Stimulated activated CD4-positive, alpha-beta T cell treated with anti-CD3 and anti-CD28 coated beads, TNF-alpha, amount 100 ng/mL, for 1 hour (primary cell): ENCODE data around the gene RABGEF1.
"Not testable (repeated sequence)": the region's sequence is repeated elsewhere in the genome, so short reads cannot be mapped to it uniquely, and the experiment has no call there.

Source experiments
- DNase-seq, 3 donors: peaks; one replicate each; pipeline ENCODE4 v3.0.0-alpha.2; 2020; ENCODE audit warnings: low read depth in 3 of 3, low spot score in 1 of 3

Gene RABGEF1

GRCh38 chr7:66764905-66765304 is 24.4 kb downstream of the RABGEF1 start:
- DNase-seq = not testable (repeated sequence)

- not testable (repeated sequence) for DNase-seq
These were observed 24.9 kb downstream of the RABGEF1 start for GRCh38 chr7:66765322-66766025.

- no peak for DNase-seq
These were observed 25.5 kb downstream of the RABGEF1 start for GRCh38 chr7:66766041-66766440.

DNA sequence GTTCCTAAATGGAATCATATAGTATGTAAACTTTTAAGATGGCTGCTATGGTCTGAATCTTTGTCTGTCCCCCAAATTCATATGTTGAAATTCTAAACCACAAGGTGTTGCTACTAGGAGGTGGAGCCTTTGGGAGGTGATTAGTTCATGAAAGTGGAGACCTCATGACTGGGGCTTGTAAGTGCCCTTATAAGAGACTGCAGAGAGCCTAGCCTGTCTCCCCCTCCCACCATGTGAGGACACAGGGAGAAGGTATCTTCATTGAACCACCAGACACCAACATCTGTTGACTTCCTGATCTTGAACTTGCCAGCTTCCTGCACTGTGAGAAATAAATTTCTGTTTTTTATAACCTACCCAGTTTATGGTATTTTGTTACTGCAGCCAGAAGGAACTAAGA is 27.0 kb downstream of the RABGEF1 start:
- not testable (repeated sequence) for DNase-seq

DNA sequence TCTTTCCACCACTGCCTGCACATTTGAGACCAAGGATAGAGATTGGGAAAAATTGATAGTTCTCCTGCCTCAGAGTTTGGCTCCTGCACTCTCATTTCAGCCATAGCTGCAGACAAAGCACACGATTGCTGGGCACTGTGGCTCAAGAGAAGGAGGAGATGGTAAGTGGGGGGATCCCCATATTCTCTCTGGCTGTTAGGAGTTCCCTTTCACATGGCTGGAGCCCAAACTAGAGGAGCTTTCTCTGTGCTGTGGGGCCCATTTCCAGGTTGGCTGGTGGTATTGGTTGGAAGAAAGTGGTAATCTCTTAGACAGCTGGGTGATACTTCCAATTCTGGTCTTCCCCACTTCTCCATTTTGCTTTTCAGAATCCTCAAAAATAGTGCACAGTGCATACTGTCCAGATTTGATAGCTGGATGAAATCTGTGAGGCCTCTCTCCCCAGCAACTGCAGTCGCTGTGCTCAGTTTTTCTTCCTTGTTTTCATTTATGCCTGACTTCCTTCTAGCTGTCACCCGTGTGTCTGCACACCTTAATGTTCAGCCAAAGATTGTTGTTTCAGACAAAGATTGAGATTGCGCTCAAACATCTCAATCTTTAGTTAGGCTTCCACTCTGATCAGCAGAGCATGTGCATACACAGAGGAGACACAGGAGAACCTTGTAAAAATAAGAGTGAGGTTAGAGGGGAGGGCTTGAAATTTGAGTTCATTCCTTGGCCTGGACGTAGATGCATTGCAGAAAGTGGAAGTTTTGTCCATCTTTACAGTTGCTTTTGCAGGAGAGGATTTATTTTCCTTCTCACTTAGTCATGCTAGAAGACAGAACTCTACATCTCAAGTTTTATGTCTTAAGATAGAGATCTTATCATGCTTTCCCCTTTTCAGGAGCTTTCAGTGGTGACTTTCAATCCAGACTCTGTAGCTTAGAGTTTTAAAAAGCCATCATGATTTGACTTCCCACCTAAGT is 28.6 kb downstream of the RABGEF1 start:
- DNase-seq = no peak

DNA sequence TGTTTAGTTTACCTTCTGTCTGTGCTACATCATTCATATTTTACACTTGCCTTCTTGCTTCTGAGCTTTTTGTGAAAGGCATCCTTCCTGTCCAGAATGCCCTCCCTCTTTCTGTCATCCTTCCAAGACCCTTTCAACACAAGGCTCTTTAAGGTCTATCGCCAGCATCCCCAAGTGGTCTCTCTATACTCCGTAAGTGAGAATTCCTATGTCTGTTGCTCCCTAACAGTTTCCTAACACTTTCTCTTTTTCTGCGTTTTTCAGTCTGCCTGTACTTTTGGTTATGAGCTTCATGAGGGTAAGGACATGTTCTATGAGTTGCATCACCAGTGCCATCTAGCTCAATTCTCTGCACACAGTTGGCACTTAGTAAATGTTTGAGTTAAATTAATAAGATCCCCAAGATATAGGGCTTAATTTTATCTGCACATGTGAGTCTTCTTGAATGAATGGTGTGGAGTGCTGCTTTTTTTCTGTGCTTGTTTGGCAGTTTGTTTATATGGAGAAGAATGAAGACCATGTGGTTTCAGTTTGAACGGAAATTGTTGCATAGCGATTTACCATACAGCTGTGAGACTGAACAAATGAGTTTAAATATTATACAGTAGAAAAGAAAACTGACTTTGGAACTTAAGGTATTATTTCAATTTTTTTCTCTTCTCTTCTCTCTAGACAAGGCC is 29.4 kb downstream of the RABGEF1 start:
- DNase-seq = no peak

DNA sequence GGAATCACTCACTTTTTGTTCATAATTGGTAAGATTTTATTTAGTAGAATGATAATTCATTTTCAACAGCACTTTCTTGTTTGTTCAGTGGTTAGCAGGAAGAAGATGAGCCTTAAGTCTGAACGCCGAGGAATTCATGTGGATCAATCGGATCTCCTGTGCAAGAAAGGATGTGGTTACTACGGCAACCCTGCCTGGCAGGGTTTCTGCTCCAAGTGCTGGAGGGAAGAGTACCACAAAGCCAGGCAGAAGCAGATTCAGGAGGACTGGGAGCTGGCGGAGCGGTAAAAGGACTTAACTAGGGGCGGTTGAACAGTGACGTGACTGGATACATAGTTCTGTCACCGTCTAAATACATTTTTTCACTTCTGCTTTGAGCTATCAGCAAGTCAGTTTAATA is 31.3 kb downstream of the RABGEF1 start:
- DNase-seq = no peak

- not testable (repeated sequence) for DNase-seq
These were observed 33.2 kb downstream of the RABGEF1 start for GRCh38 chr7:66773744-66774143.

- not testable (repeated sequence) for DNase-seq
These were observed 35.9 kb downstream of the RABGEF1 start for GRCh38 chr7:66776383-66776782.

DNA sequence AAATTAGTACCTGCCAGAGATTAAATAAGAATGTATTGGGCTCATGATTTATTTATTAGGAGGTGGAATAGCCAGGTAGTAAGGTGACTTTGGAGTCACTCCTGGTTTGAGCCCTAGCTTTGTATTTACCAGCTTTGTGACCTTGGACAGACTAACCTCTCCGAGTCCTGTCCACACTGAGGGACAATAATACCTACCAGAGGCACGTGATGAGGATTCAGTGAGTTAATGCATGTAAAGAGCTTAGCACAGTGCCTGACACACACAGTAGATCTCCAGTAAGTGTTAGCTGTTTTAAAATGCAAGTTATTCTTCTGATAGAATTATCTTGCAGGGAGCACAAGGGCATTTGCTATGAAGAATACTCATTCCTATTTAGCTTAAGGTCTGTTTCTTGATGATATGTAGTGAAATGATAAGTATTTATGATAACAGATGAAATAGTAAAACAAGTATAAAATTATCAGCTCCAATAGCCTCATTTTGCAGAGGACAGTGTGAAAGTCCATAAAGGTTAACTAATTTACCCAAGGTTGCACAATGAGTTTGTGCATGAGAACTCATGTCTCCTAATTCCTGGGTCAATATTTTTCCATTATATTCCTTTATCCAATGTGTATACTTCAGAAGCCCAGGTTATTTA is 36.4 kb downstream of the RABGEF1 start:
- no peak for DNase-seq

GRCh38 chr7:66778201-66778600 is 37.7 kb downstream of the RABGEF1 start:
- no peak for DNase-seq

- DNase-seq = no peak
These were observed 39.3 kb downstream of the RABGEF1 start for GRCh38 chr7:66779669-66780409.

GRCh38 chr7:66781408-66782090 is 41.0 kb downstream of the RABGEF1 start:
- DNase-seq = no peak

DNA sequence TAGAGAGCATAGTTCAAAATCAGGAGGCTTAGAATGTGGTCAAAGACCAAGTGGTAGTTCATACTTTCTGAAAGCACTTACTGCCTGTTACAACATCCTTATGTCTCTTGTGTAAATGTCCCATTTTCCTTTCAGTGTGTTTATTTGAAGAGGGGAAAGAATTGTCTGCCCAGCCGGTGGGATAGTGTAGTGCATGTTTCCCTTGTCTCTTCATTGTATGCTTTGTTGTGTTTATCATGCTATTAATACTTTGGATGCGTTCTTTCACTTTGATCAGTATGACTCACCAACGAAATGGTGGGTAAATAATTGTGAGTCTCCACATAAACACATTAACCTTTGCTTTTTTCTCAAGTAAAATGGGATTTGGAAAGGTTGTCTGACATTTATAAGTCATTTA is 42.3 kb downstream of the RABGEF1 start:
- DNase-seq = not testable (repeated sequence)

DNA sequence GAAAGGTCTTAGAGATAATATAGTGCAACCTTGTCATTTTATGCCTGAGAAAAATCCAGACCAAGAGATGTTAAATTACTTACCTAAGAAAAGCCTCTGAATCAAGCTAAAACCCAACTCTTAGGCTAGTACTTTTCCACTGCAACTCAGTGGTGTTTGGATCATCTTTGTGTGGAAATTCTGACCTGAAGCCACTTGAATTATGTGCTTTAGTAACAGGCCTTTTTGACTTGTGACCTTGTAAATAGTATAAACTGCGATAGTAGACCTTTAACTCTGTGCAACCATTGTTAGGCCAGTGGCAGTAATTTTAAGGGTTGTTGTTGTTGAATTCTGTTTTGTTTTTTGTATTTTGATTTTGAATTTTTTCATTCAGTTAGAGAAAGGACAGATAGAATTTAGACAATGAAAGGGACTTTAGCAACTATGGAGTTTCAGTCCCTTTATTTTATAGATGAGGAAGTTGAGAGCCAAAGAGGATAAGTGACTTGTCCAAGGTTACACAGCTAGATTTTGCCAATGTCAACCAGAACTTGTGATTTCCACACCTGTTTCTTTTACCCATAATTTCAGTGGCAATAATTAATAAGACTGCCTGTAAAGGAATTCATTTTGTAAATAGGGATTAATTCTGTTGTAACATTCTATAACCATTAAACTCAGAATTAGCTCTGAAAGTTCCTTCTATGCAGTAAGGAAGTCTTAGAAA is 43.5 kb downstream of the RABGEF1 start:
- not testable (repeated sequence) for DNase-seq

- DNase-seq = no peak
These were observed 49.7 kb downstream of the RABGEF1 start for GRCh38 chr7:66790196-66790595.

- DNase-seq = no peak
These were observed 50.2 kb downstream of the RABGEF1 start for GRCh38 chr7:66790725-66791124.

DNA sequence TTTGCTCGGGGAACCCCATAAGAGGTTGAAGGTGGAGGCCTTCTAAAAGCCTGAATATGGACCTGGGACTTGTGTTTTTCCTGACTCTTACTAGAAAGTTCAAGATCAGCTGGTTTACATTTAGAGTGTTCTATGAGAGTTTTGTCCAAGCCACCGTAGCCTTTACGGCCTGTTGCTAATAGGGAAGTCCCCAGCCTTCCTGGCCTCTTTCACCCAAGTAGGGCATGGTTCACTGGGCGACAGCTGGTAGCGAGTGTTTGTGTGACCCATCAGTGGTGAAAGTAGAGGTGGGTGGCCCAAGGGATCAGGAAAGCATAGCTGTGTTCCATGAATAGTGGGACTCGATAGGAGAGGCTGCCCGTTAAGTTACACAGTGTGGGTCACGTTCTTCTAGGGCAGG is 60.1 kb downstream of the RABGEF1 start:
- DNase-seq = no peak

DNA sequence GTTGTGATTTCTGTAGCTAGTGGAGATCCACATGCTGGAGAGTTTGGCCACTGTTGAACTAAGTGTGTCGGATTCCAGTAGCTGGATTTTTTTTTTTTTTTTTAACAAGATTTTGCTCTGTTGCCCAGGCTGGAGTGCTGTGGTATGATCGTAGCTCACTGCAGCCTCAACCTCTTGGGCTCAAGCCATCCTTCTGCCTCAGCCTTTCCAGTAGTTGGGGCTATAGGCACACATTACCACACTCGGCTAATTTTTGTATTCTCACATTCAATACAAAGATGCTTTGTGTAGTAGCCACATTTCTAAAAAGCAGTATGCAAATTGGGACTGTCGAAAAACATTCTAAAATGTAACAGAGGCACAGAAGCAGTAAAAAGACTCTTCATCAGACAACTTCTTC is 63.5 kb downstream of the RABGEF1 start:
- no peak for DNase-seq
